Duodenal mucosa (tissue), 2 donors: Measurements from ENCODE around the gene RAB15.
"Not testable (repeated sequence)": the region's sequence is repeated elsewhere in the genome, so short reads cannot be mapped to it uniquely, and the experiment has no call there.

ENCODE experiments used
- H3K27ac ChIP-seq: one replicate; pipeline ENCODE4 v1.7.0; 2013; ENCODE audit warnings: low read depth, low read length
- H3K27me3 ChIP-seq, 2 donors: one replicate each; pipeline ENCODE4 v1.7.0; 2013; ENCODE audit warnings: low read length in 2 of 2, control low read depth in 1 of 2; ENCODE audit not compliant: insufficient read depth in 2 of 2, control insufficient read depth in 1 of 2
- H3K36me3 ChIP-seq, 2 donors: one replicate each; pipeline ENCODE4 v1.7.0; 2013; ENCODE audit warnings: low read length in 2 of 2, control low read depth in 1 of 2; ENCODE audit not compliant: insufficient read depth in 2 of 2, control insufficient read depth in 1 of 2
- H3K4me1 ChIP-seq, 2 donors: one replicate each; pipeline ENCODE4 v1.7.0; 2013; ENCODE audit warnings: low read length in 2 of 2, control low read depth in 1 of 2; ENCODE audit not compliant: insufficient read depth in 2 of 2, control insufficient read depth in 1 of 2
- H3K4me3 ChIP-seq, 2 donors: one replicate each; pipeline ENCODE4 v1.7.0; 2013; ENCODE audit warnings: low read length in 2 of 2, low read depth in 1 of 2
- H3K9ac ChIP-seq, 2 donors: one replicate each; pipeline ENCODE4 v1.7.0; 2013; ENCODE audit warnings: low read length in 2 of 2, low read depth in 1 of 2
- H3K9me3 ChIP-seq, 2 donors: one replicate each; pipeline ENCODE4 v1.7.0; 2013; ENCODE audit warnings: low read length in 2 of 2, control low read depth in 1 of 2; ENCODE audit not compliant: control insufficient read depth in 1 of 2

The RAB15 gene

DNA sequence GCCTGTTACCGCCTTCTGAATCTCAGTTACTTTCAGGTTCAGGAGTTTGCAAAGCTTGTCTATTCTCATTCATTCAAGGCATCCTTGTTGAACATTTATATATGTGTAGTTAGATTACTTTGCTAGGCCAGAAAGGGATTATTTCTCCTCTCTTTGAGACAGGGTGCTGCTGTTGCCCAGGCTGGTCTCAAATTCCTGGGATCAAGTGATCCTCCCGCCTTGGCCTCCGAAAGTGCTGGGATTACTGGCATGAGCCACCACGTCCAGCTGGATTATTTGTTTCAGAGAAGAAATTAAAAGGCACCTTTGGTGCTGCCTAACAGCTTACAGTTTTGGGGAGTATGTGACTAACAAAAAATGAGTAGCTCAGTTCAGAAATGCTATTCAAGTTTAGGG lies 57.1 kb downstream of the RAB15 start:
- Histone ChIP-seq H3K9ac (peak overlapping the region; percentile 96 to 99), H3K4me1 (peaks cover 13 to 16% of the 10 kb centered on the region in 2 donors)

GRCh38 chr14:64914237-64915028 lies 57.7 kb downstream of the RAB15 start, which contains the start of gene CHURC1:
TSS of gene CHURC1 (plus strand) at chr14:64914455. CDS start at chr14:64914496, 41 bp downstream.
- H3K9ac ChIP-seq, result peak within 1 kb of the TSS; percentile 96 to 99
- H3K4me1 ChIP-seq, result peaks cover 13 to 16% of the 10 kb centered on the region in 2 donors
- H3K4me3 ChIP-seq, result peak within 1 kb of the TSS; percentile 97 to 98
- no peaks in the 10 kb centered on the region for H3K36me3 ChIP-seq
- H3K9me3 ChIP-seq, result no peaks in the 10 kb centered on the region
- H3K27me3 ChIP-seq, result peaks cover 0 to 5% of the 10 kb centered on the region in 2 donors
- peak within 1 kb of the TSS; percentile 93 for H3K27ac ChIP-seq

More for the DNA sequence above, 57.1 kb downstream of the RAB15 start:
- no peaks in the 10 kb centered on the region for H3K27me3 ChIP-seq
- peak overlapping the region; percentile 93 for H3K27ac ChIP-seq
- H3K4me3 ChIP-seq, result peak overlapping the region; percentile 97 to 98
- no peaks in the 10 kb centered on the region for H3K36me3 ChIP-seq
- no peaks in the 10 kb centered on the region for H3K9me3 ChIP-seq

- H3K27ac ChIP-seq, H3K9me3 ChIP-seq, H3K27me3 ChIP-seq, H3K36me3 ChIP-seq: not testable (repeated sequence)
- H3K9ac ChIP-seq, result peak overlapping the region in 1 of 2 donors; percentile 99
- peak overlapping the region; percentile 97 to 98 for H3K4me3 ChIP-seq
- peaks cover 13 to 16% of the 10 kb centered on the region in 2 donors for H3K4me1 ChIP-seq
Measured at GRCh38 chr14:64913477-64913876, 58.7 kb downstream of the RAB15 start.

GRCh38 chr14:64912261-64912660 lies 59.9 kb downstream of the RAB15 start:
- Histone ChIP-seq H3K27ac (no peak overlapping the region), H3K9me3 (no peaks in the 10 kb centered on the region), H3K4me1 (peaks cover 13 to 16% of the 10 kb centered on the region in 2 donors), H3K27me3 (peaks cover 0 to 6% of the 10 kb centered on the region in 2 donors), H3K9ac (no peak overlapping the region), H3K36me3 (no peaks in the 10 kb centered on the region), H3K4me3 (no peak overlapping the region)

DNA sequence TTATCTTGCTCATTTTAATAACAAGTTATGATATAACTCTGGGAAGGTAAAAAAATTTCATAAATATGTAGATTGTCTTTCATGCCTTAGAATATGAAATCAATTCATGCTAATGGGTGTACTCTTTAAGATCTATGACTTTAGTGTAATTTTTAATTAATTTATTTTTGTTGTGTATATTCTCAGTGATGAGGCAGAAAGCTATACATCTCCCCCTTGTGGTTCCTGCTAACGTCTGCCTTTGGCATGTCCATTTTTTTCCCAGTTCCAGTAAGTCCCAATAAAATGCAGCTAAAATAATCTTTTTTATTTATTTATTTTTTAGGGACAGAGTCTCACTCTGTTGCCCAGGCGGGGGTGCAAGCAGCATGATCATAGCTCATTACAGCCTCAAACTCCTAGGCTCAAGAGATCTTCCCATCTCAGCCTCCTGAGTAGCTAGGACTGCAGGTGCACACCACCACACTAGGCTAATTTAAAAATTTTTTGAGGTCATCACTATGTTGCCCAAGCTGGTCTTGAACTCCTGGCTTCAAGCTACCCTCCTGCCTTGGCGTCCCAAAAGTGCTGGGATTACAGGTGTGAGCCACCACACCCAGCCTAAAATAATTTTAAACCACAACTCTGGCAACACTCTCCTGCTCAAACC lies 61.2 kb downstream of the RAB15 start:
- Histone ChIP-seq H3K4me3 (no peak overlapping the region), H3K27me3 (peaks cover 0 to 6% of the 10 kb centered on the region in 2 donors), H3K27ac (no peak overlapping the region), H3K9me3 (no peaks in the 10 kb centered on the region), H3K9ac (no peak overlapping the region), H3K4me1 (peaks cover 13 to 14% of the 10 kb centered on the region in 2 donors), H3K36me3 (no peaks in the 10 kb centered on the region)

DNA sequence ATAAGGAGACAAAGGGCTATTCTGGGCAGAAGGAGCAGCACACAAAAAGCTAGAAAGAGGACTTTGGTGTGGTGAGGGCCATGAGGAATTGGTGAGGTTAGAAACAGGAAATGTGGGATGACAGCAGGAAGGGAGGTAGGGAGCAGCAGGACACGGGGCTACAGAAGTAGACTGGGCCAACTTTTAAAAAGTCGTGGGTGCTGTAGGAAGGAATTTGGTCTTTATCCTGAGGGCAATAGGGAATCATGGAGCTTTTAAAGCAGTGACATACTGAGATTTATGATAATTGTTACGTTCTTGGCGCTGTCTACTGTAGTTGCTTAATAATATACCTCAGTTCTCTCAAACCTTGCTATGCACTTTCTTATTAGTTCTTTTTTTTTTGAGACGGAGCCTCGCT lies 66.1 kb downstream of the RAB15 start:
- H3K4me1 ChIP-seq, result no peaks in the 10 kb centered on the region
- H3K9me3 ChIP-seq, result no peaks in the 10 kb centered on the region
- peaks cover 0 to 6% of the 10 kb centered on the region in 2 donors for H3K27me3 ChIP-seq
- no peaks in the 10 kb centered on the region for H3K36me3 ChIP-seq
- H3K27ac ChIP-seq, result no peak overlapping the region
- no peak overlapping the region for H3K4me3 ChIP-seq
- no peak overlapping the region for H3K9ac ChIP-seq

DNA sequence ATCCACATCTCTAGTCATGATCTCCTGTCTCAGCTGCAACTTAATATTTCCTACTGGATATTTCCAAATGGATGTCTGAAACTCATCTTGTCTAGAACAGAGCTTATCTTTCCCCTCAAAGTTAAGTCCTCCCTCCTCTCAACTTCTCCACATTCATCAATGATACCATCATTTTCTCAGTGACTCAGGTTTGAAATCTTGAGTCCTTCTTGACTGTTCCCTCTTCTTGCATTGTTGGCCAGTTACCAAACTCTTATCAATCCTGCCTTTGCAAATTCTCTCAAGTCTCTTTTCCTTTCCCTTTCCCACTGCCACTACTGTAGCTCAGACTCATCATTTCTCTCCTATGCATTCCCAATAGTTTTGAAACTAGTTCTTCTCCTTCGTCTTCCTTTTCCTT lies 72.2 kb downstream of the RAB15 start:
- H3K9me3 ChIP-seq, result no peaks in the 10 kb centered on the region
- H3K27ac ChIP-seq, result no peak overlapping the region
- no peaks in the 10 kb centered on the region for H3K36me3 ChIP-seq
- H3K27me3 ChIP-seq, result no peaks in the 10 kb centered on the region
- H3K4me3 ChIP-seq, result no peak overlapping the region
- no peaks in the 10 kb centered on the region for H3K4me1 ChIP-seq
- no peak overlapping the region for H3K9ac ChIP-seq
